K562 (cell line): Measurements from ENCODE around the gene LTK. TPM values are rescaled to one million over a fixed set of nuclear protein-coding genes. Genes with fewer than 3 reads are reported as not detected.

ENCODE experiments used
- AFF4 ChIP-seq: sonication (generic); formaldehyde crosslinking; IDR thresholded peaks from 2 replicates; pipeline ENCODE4 v1.8.0; 2023; ENCODE audit warnings: mild to moderate bottlenecking, missing genetic modification reagents
- CHCHD3 ChIP-seq: fragments of 250-450 bp; sonication (Bioruptor Pico); IDR thresholded peaks from 2 replicates; pipeline ENCODE4 v2.1.2; 2022; ENCODE audit warnings: mild to moderate bottlenecking
- E2F1 ChIP-seq: sonication (generic); formaldehyde crosslinking; IDR thresholded peaks from 2 replicates; pipeline ENCODE4 v1.8.1; 2023; ENCODE audit warnings: mild to moderate bottlenecking, missing genetic modification reagents, moderate library complexity
- GABPB1 ChIP-seq: sonication (generic); formaldehyde crosslinking; IDR thresholded peaks from 2 replicates; pipeline ENCODE4 v1.8.0; 2022; ENCODE audit warnings: mild to moderate bottlenecking, missing genetic modification reagents
- MAZ ChIP-seq, 2 experiments: fragments of 450-650 bp in 1 of 2; sonication (generic) in 1 of 2; formaldehyde crosslinking; IDR thresholded peaks in 1 of 2; conservative IDR thresholded peaks in 1 of 2; 2 replicates each; pipeline versions ENCODE4 v1.4.0 to v1.5.0; 2020; ENCODE audit warnings: mild to moderate bottlenecking in 1 of 2, missing genetic modification reagents in 1 of 2
- MECOM ChIP-seq: fragments of 250-450 bp; sonication (Bioruptor Pico); IDR thresholded peaks from 2 replicates; pipeline ENCODE4 v1.8.0; 2022; ENCODE audit warnings: inconsistent platforms
- NCOA4 ChIP-seq: fragments of 450-650 bp; IDR thresholded peaks from 2 replicates; pipeline ENCODE4 v1.6.1; 2018; ENCODE audit warnings: mild to moderate bottlenecking; ENCODE audit not compliant: partially characterized antibody
- NFE2 ChIP-seq: IDR thresholded peaks from 2 replicates; pipeline ENCODE4 v1.6.1; 2014; ENCODE audit warnings: antibody characterized with exemption, low read depth
- NR0B1 ChIP-seq: fragments of 450-650 bp; IDR thresholded peaks from one replicate; pipeline ENCODE4 v1.6.1; 2018; ENCODE audit warnings: mild to moderate bottlenecking, moderate library complexity; ENCODE audit not compliant: partially characterized antibody
- POLR2A ChIP-seq: fragments of 450-650 bp; conservative IDR thresholded peaks from 2 replicates; pipeline ENCODE4 v1.6.1; 2016
- SRSF3 ChIP-seq: fragments of 200-400 bp; formaldehyde crosslinking; IDR thresholded peaks from 2 replicates; pipeline ENCODE4 v1.6.1; 2016; ENCODE audit warnings: mild to moderate bottlenecking, low read length, moderate library complexity; ENCODE audit not compliant: insufficient read depth
- YY1 ChIP-seq, 3 experiments: IDR thresholded peaks; 2 replicates each; pipeline ENCODE4 v1.6.1; 2011; ENCODE audit warnings: low read length in 2 of 3, mild to moderate bottlenecking in 2 of 3, moderate library complexity in 2 of 3, borderline replicate concordance in 1 of 3, control low read depth in 1 of 3, low read depth in 1 of 3; ENCODE audit not compliant: insufficient read depth in 3 of 3, insufficient replicate concordance in 2 of 3, control insufficient read depth in 1 of 3, insufficient read length in 1 of 3; ENCODE audit errors: extremely low read depth in 1 of 3
- ZBTB11 ChIP-seq, 3 experiments: fragments of 200-800 bp in 1 of 3; fragments of 250-450 bp in 1 of 3; fragments of 450-650 bp in 1 of 3; sonication (Bioruptor Pico) in 1 of 3; sonication (Bioruptor generic) in 1 of 3; formaldehyde crosslinking in 1 of 3; IDR thresholded peaks; 2 replicates each; pipeline versions ENCODE4 v1.6.1 to v1.8.0; 2016 to 2022; ENCODE audit warnings: mild to moderate bottlenecking in 2 of 3, missing genetic modification characterization in 2 of 3, missing compliant biosample characterization in 1 of 3, moderate library complexity in 1 of 3
- polyA plus RNA-seq, 8 experiments: library from polyadenylated mRNA; depleted of rRNA in 4 of 8; stranded (reverse) in 5 of 8; unstranded in 3 of 8; fragments of >200 nt; fragmentation: Nextera tagmentation in 2 of 8; fragmentation: Illumina TruSeq in 1 of 8; extraction: Ambion mirVana in 2 of 8; extraction: Trizol in 1 of 8; gene quantifications; 2 replicates each; pipeline versions ENCODE4 v1.2.1 to v1.2.3, GENCODE V29; 2011 to 2014; ENCODE audit warnings: inconsistent platforms in 1 of 8, missing spikeins in 1 of 8
- total RNA-seq, 7 experiments: library from RNA; depleted of rRNA in 6 of 7; stranded (reverse); fragments of >200 nt in 6 of 7; fragmentation: Illumina TruSeq in 2 of 7; extraction: Trizol in 2 of 7; gene quantifications; 2 replicates each; pipeline versions ENCODE4 v1.2.1 to v1.2.3, GENCODE V29; 2011 to 2021; ENCODE audit warnings: low replicate concordance in 1 of 7

LTK gene
- total and polyA plus RNA-seq, 9 of the 15 experiments (the other 6 are each of a cell fraction or from before 2014, with no cell fraction given), result 0.25 to 4.4 (median 1.8) TPM

- TF ChIP-seq YY1 (IDR thresholded peaks at IDR 0.05; ENCODE audit: borderline replicate concordance in 1 of 3, control insufficient read depth in 1 of 3, extremely low read depth in 1 of 3, insufficient read depth in 3 of 3, insufficient read length in 1 of 3, insufficient replicate concordance in 2 of 3, low read depth in 1 of 3, low read length in 2 of 3) (peak in 1 of 3 experiments; percentile 44), CHCHD3 (CRISPR knock-in tag) (no peak), MECOM (CRISPR knock-in tag) (no peak), NCOA4 (no peak), NFE2 (no peak), MAZ (CRISPR knock-in tag; conservative IDR thresholded peaks at IDR 0.05 in 1 of 2, IDR thresholded peaks at IDR 0.05 in 1 of 2) (peak; percentile 86 to 88; a peak in 3 of 4 replicates), ZBTB11 (CRISPR knock-in tag; IDR thresholded peaks at IDR 0.05) (0 out of 6 replicates have a peak, but pooled peaks of 1 of the 3 experiments have one; percentile 43), POLR2A (peak; percentile 80), SRSF3 (no peak), E2F1 (no peak; the same call in 1 of the 2 replicates), AFF4 (CRISPR knock-in tag) (0 out of 2 replicates have a peak, but pooled peaks have one; percentile 47), NR0B1 (no peak), GABPB1 (CRISPR knock-in tag) (no peak)
Observed at GRCh38 chr15:41493205-41493901, 20.3 kb downstream of the LTK start, which contains the start of gene ITPKA (continued).
